ENCODE measurements around the gene PRPF40A. TPM values are rescaled to one million over a fixed set of nuclear protein-coding genes. Genes with fewer than 3 reads are reported as not detected.

The PRPF40A gene
- total and polyA plus RNA-seq, 9 of the 15 experiments (the other 6 are each of a cell fraction or from before 2014, with no cell fraction given), result 168 to 304 (median 264) TPM

DNA sequence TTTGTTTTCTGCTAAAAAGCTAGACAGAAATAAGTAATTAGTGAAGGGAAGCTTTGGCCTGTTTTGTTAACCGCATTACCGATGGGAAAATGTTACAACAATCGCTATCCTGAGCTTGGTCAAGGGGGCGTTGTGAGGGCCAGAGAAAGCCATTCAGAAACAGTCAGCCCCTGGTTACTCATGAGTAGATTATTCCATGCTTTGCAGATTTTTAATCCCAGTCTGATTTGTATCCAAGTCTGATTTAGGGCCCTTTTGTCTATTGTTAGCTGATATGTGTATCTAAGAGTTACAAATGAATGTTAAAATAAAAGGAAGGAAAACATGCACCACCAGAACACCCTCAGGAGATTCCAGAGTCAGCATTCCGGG, 99.1 kb downstream of the PRPF40A start (continued):
- no peak for TF ChIP-seq FOXA3 (CRISPR knock-in tag; conservative IDR thresholded peaks at IDR 0.05 in 1 of 2, IDR thresholded peaks at IDR 0.05 in 1 of 2)

DNA sequence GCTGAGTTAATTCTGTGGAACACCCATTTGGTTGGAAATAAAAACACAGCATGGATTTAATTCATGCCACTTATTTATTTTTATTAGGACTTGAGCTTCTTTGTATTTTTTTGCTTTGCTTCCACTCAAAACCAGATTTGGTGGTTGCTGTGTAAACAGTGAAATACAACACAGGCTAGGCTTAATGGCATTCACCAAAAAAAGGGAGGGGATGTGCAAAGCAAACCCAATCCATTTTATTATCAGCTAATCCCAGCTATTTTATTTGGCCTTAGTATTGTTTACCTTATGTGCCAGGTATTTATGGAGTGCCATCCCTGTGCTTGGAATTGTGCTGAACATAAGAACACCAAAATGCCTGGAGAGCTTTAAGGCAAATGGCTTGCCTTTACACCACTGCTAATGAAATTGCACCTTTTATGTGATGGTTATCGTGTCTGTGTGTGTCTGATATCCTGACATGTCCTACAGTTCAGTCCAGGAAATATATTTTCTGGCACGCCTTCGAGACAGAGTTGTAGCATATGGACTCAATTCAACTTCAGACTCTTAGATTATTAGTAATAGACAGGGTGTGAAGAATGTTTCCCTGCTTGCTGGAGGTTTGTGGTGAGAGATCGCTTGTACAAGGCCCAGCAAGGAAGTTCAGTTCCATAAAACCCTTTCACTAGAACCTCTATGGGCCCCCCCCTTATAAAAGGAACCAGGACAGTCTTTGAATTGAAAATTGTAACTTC, 99.6 kb downstream of the PRPF40A start:
- no peak overlapping the region for H3K9ac ChIP-seq (ENCODE audit: insufficient read depth in 1 of 2, low read depth in 2 of 2, low read length in 2 of 2)
- in situ Hi-C loops (cut with MboI) (no loop called here), intact Hi-C loops (cut with micrococcal nuclease) (no loop called here)
- H3K4me1 ChIP-seq (replicated peaks in 1 of 2; ENCODE audit: control insufficient read depth in 2 of 2, insufficient read depth in 2 of 2, low read length in 2 of 2), result peaks cover 0 to 17% of the 10 kb centered on the region in 2 experiments; a peak in 2 of 5 replicates
- 2% methylated on average over 4 of the region's 4 CpGs for WGBS (ENCODE audit: insufficient coverage, low coverage, missing lambda C conversion rate)
- H3K4me2 ChIP-seq (ENCODE audit: insufficient read depth, low read length), result no peak overlapping the region
- no peaks in the 10 kb centered on the region for H3K36me3 ChIP-seq (ENCODE audit: control insufficient read depth, insufficient read depth, low read length)
- no peaks in the 10 kb centered on the region for H3K9me1 ChIP-seq (ENCODE audit: control insufficient read depth, insufficient read depth, low read length)
- BruUV-seq (replicated peaks), result no TSS peak
- no peak overlapping the region for H3K4me3 ChIP-seq
- TF ChIP-seq GABPB2 (CRISPR knock-in tag; conservative IDR thresholded peaks at IDR 0.05) (no peak), ZBTB12 (CRISPR knock-in tag; IDR thresholded peaks at IDR 0.05) (no peak), RBM15 (IDR thresholded peaks at IDR 0.05; ENCODE audit: insufficient read depth, low read length) (no peak), TAL1 (IDR thresholded peaks at IDR 0.05) (no peak), EWSR1 (IDR thresholded peaks at IDR 0.05; ENCODE audit: borderline replicate concordance, low read depth, partially characterized antibody) (no peak), TOE1 (IDR thresholded peaks at IDR 0.05; ENCODE audit: borderline replicate concordance) (no peak), TOE1 (CRISPR knock-in tag; IDR thresholded peaks at IDR 0.05; ENCODE audit: borderline replicate concordance, low read depth) (no peak), ZNF23 (CRISPR knock-in tag; IDR thresholded peaks at IDR 0.05) (no peak)
- TF ChIP-seq, protein P1, sequence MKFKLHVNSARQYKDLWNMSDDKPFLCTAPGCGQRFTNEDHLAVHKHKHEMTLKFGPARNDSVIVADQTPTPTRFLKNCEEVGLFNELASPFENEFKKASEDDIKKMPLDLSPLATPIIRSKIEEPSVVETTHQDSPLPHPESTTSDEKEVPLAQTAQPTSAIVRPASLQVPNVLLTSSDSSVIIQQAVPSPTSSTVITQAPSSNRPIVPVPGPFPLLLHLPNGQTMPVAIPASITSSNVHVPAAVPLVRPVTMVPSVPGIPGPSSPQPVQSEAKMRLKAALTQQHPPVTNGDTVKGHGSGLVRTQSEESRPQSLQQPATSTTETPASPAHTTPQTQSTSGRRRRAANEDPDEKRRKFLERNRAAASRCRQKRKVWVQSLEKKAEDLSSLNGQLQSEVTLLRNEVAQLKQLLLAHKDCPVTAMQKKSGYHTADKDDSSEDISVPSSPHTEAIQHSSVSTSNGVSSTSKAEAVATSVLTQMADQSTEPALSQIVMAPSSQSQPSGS (CRISPR knock-in tag; IDR thresholded peaks at IDR 0.05), result no peak
- TF ChIP-seq, protein P2, sequence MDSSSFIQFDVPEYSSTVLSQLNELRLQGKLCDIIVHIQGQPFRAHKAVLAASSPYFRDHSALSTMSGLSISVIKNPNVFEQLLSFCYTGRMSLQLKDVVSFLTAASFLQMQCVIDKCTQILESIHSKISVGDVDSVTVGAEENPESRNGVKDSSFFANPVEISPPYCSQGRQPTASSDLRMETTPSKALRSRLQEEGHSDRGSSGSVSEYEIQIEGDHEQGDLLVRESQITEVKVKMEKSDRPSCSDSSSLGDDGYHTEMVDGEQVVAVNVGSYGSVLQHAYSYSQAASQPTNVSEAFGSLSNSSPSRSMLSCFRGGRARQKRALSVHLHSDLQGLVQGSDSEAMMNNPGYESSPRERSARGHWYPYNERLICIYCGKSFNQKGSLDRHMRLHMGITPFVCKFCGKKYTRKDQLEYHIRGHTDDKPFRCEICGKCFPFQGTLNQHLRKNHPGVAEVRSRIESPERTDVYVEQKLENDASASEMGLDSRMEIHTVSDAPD (CRISPR knock-in tag; IDR thresholded peaks at IDR 0.05), result no peak
- ATAC-seq (no peak), DNase-seq (ENCODE audit: extremely low read depth in 1 of 4, low spot score in 3 of 4) (no peak), FAIRE-seq (no peak)
- CTCF ChIA-PET (ENCODE audit: low intra/inter-chr PET ratio), result no interaction called here
- no peak overlapping the region for H2AFZ ChIP-seq (ENCODE audit: low read depth, low read length)
- peaks cover 7 to 11% of the 10 kb centered on the region in 2 experiments; a peak in 3 of 5 replicates for H3K27me3 ChIP-seq (ENCODE audit: control insufficient read depth in 2 of 2, insufficient read depth in 2 of 2, low read length in 2 of 2)
- H4K20me1 ChIP-seq (replicated peaks; ENCODE audit: control insufficient read depth, insufficient read depth, low read length), result no peaks in the 10 kb centered on the region
- no peaks in the 10 kb centered on the region for H3K79me2 ChIP-seq (ENCODE audit: control insufficient read depth, insufficient read depth, low read length)
- H3K9me3 ChIP-seq (replicated peaks; ENCODE audit: control insufficient read depth, insufficient read depth, low read depth, low read length), result no peaks in the 10 kb centered on the region
- no peak overlapping the region for H3K27ac ChIP-seq (ENCODE audit: extremely low read depth, low read depth, low read length)
- POLR2A ChIA-PET, result interaction anchor here (0.5 to 1.4 kb wide), 6 partner anchors 12 to 578 kb away, joined by 3 to 4 read pairs (median 3); no protein-coding TSS in a partner anchor
